ENCODE measurements around the gene STYK1. TPM values are rescaled to one million over a fixed set of nuclear protein-coding genes. Genes with fewer than 3 reads are reported as not detected.

Gene STYK1
- total and polyA plus RNA-seq, 12 donors: 0.08 to 0.13 (median 0.10) TPM; not detected in 9

GRCh38 chr12:10701131-10701681 lies 27.4 kb upstream of the STYK1 start:
- intact Hi-C loops (cut with DNase I): no loop called here
- TF ChIP-seq CTCF (IDR thresholded peaks at IDR 0.05): no peak
- H3K27me3 ChIP-seq: no peaks in the 10 kb centered on the region
- H3K4me1 ChIP-seq (replicated peaks in 1 of 2): no peaks in the 10 kb centered on the region
- no peak overlapping the region for H3K27ac ChIP-seq
- no peak for DNase-seq
- no peak overlapping the region for H3K4me3 ChIP-seq
- no peaks in the 10 kb centered on the region for H3K9me3 ChIP-seq (replicated peaks in 1 of 3)
- peaks cover 0 to 65% of the 10 kb centered on the region in 2 donors for H3K36me3 ChIP-seq (replicated peaks in 1 of 2)
- 69 to 84% (median 70%) methylated on average over 3 of the region's 3 CpGs for WGBS, 4 donors

- Histone ChIP-seq H3K27me3 (no peaks in the 10 kb centered on the region), H3K9me3 (replicated peaks in 1 of 3) (no peaks in the 10 kb centered on the region), H3K4me1 (replicated peaks in 1 of 2) (no peaks in the 10 kb centered on the region), H3K4me3 (no peak overlapping the region), H3K27ac (no peak overlapping the region), H3K36me3 (replicated peaks in 1 of 2) (peaks cover 0 to 65% of the 10 kb centered on the region in 2 donors)
- WGBS, 4 donors: 88 to 94% (median 90%) methylated on average over 3 of the region's 3 CpGs
- intact Hi-C loops (cut with DNase I): no loop called here
- no peak for DNase-seq
- TF ChIP-seq CTCF (IDR thresholded peaks at IDR 0.05): no peak
- TF ChIP-seq POLR2A (IDR thresholded peaks at IDR 0.05): no peak
Observed at GRCh38 chr12:10700581-10700980, 26.7 kb upstream of the STYK1 start.

GRCh38 chr12:10697862-10698261 lies 24.0 kb upstream of the STYK1 start:
- H3K9me3 ChIP-seq (replicated peaks in 1 of 3): no peaks in the 10 kb centered on the region
- H3K36me3 ChIP-seq (replicated peaks in 1 of 2): peaks cover 0 to 46% of the 10 kb centered on the region in 2 donors
- no peaks in the 10 kb centered on the region for H3K4me1 ChIP-seq (replicated peaks in 1 of 2)
- WGBS, 4 donors: 94 to 95% (median 95%) methylated on average over 1 of the region's 1 CpG
- no peak for DNase-seq
- no peaks in the 10 kb centered on the region for H3K27me3 ChIP-seq
- intact Hi-C loops (cut with DNase I): no loop called here
- no peak for TF ChIP-seq POLR2A (IDR thresholded peaks at IDR 0.05)
- TF ChIP-seq CTCF (IDR thresholded peaks at IDR 0.05): no peak
- H3K4me3 ChIP-seq: no peak overlapping the region
- H3K27ac ChIP-seq: no peak overlapping the region

- TF ChIP-seq POLR2A (IDR thresholded peaks at IDR 0.05) (no peak), CTCF (IDR thresholded peaks at IDR 0.05) (no peak)
- Histone ChIP-seq H3K4me1 (replicated peaks in 1 of 2) (no peaks in the 10 kb centered on the region), H3K36me3 (replicated peaks in 1 of 2) (peaks cover 0 to 39% of the 10 kb centered on the region in 2 donors), H3K27me3 (no peaks in the 10 kb centered on the region), H3K4me3 (no peak overlapping the region), H3K9me3 (replicated peaks in 1 of 3) (no peaks in the 10 kb centered on the region), H3K27ac (no peak overlapping the region)
- DNase-seq: no peak
- 83 to 88% (median 85%) methylated on average over 2 of the region's 2 CpGs for WGBS, 4 donors
- intact Hi-C loops (cut with DNase I): no loop called here
Observed at GRCh38 chr12:10697156-10697555, 23.3 kb upstream of the STYK1 start.
